Ovary (tissue), 3 donors: Measurements from ENCODE around the gene TMEM182.

Experiments used
- EP300 ChIP-seq: sonication (generic); formaldehyde crosslinking; IDR thresholded peaks from one replicate; pipeline ENCODE4 v1.6.1; 2017; ENCODE audit warnings: antibody characterized with exemption
- POLR2A ChIP-seq: fragments of 450-650 bp; IDR thresholded peaks from one replicate; pipeline ENCODE4 v1.6.1; 2017; ENCODE audit warnings: antibody characterized with exemption, mild to moderate bottlenecking, moderate library complexity
- TF ChIP-seq, protein P1 (sequence below), 3 donors: fragments of 450-650 bp in 2 of 3; fragments of 200-600 bp in 1 of 3; IDR thresholded peaks; one replicate each; pipeline versions ENCODE4 v1.5.1 to v1.8.0; 2016 to 2022; ENCODE audit warnings: antibody characterized with exemption in 3 of 3, mild to moderate bottlenecking in 1 of 3
- donor health status: DM: no; HTN: no; CAD: no.

DNA sequence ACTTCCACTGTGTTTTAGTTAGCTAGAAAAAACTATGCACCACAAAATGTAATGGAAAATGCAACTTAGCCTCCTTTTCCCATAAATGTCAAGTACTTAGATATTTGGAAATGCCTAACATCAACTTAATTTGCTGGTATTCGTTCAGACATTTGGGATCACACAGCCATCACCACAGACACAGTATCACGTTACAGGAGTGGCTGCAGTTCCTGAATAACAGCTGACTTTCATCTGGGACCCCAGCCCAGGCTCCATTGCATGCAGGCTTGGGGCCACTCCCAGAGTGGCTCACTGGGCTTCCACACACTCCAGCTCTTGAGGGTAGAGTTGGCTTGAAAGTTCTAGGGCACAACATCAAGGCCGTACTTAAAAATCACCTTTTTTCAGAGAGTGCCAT, 9.3 kb downstream of the TMEM182 start:
- TF ChIP-seq EP300 (no peak), POLR2A (no peak)
- TF ChIP-seq, protein P1, sequence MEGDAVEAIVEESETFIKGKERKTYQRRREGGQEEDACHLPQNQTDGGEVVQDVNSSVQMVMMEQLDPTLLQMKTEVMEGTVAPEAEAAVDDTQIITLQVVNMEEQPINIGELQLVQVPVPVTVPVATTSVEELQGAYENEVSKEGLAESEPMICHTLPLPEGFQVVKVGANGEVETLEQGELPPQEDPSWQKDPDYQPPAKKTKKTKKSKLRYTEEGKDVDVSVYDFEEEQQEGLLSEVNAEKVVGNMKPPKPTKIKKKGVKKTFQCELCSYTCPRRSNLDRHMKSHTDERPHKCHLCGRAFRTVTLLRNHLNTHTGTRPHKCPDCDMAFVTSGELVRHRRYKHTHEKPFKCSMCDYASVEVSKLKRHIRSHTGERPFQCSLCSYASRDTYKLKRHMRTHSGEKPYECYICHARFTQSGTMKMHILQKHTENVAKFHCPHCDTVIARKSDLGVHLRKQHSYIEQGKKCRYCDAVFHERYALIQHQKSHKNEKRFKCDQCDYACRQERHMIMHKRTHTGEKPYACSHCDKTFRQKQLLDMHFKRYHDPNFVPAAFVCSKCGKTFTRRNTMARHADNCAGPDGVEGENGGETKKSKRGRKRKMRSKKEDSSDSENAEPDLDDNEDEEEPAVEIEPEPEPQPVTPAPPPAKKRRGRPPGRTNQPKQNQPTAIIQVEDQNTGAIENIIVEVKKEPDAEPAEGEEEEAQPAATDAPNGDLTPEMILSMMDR (IDR thresholded peaks at IDR 0.05), result no peak
